ENCODE results near the gene SEM1. TPM values are rescaled to one million over a fixed set of nuclear protein-coding genes. Genes with fewer than 3 reads are reported as not detected.
"Not testable (repeated sequence)": the region's sequence is repeated elsewhere in the genome, so short reads cannot be mapped to it uniquely, and the experiment has no call there.

Gene SEM1
- total RNA-seq (2014; rRNA removed) (263 and 292 TPM in 2 replicates), Bru-seq, nascent RNA (percentile 61 among the genes with signal in this experiment), BruChase-seq, experiment 1, labeled RNA remaining after a 6-hour chase (percentile 62 among the genes with signal in this experiment), BruChase-seq, experiment 2, labeled RNA remaining after a 2-hour chase (percentile 73 among the genes with signal in this experiment)
- long read RNA-seq, transcript SEM1-201 (3 exons, 1,314 nt), result major isoform, 184 of 231 reads
- long read RNA-seq, transcript SEM1-209 (2 exons, 2,773 nt), result minor isoform, 20 of 231 reads
- long read RNA-seq, partial matches to known transcripts, result 0 of 231 reads
- long read RNA-seq, other reads (novel, unspliced or antisense), result 22 of 231 reads

GRCh38 chr7:96709381-96710228 lies at the start of gene SEM1:
TSS of gene SEM1 (minus strand) at chr7:96709846. CDS start at chr7:96709763, 83 bp downstream.
- no peaks in the 10 kb centered on the region for H3K27me3 ChIP-seq (ENCODE audit: low read length)
- BruUV-seq (replicated peaks), result TSS peak; percentile 68
- no peaks in the 10 kb centered on the region for H3K9me2 ChIP-seq (replicated peaks; ENCODE audit: low read length)
- DNase-seq (peak; percentile 81), ATAC-seq (peak; percentile 96)
- 0 out of 2 replicates have a peak, but pooled peaks cover 9% of the 10 kb centered on the region for H3K36me3 ChIP-seq (ENCODE audit: low read depth, low read length)
- H2AFZ ChIP-seq (ENCODE audit: low read length), result peak within 1 kb of the TSS; percentile 98
- H3K27ac ChIP-seq (ENCODE audit: low read length), result peak within 1 kb of the TSS; percentile 74
- no peaks in the 10 kb centered on the region for H3K9me3 ChIP-seq (ENCODE audit: low read length)
- intact Hi-C loops (cut with micrococcal nuclease), result loop anchor here (5.0 to 10.0 kb wide), 5 partner anchors 112 to 635 kb away; partner anchors contain the start of gene SLC25A13
- H3K4me1 ChIP-seq (ENCODE audit: insufficient read depth, low read length), result peaks cover 17% of the 10 kb centered on the region
- peak within 1 kb of the TSS; percentile 93 for H3K4me2 ChIP-seq (ENCODE audit: low read length)
- H3K4me3 ChIP-seq (ENCODE audit: low read length), result peak within 1 kb of the TSS; percentile 92
- peaks cover 51% of the 10 kb centered on the region for H3K79me2 ChIP-seq (ENCODE audit: low read length)
- no peak for TF ChIP-seq EZH2phosphoT487 (IDR thresholded peaks at IDR 0.05; ENCODE audit: borderline replicate concordance, low read length)
- TF ChIP-seq CTCF (conservative IDR thresholded peaks at IDR 0.05; ENCODE audit: low read depth, low read length), result no peak
- no peak for TF ChIP-seq EZH2 (IDR thresholded peaks at IDR 0.05; ENCODE audit: low read length, unreplicated experiment)
- POLR2A ChIA-PET (ENCODE audit: unreplicated experiment), result interaction anchor here (0.6 kb wide), 1 partner anchor 55 kb away, joined by 3 read pairs; no protein-coding TSS in a partner anchor
- H3F3A ChIP-seq (ENCODE audit: low read length, unreplicated experiment), result no peaks in the 10 kb centered on the region
- H3K9ac ChIP-seq (ENCODE audit: low read length), result peak within 1 kb of the TSS; percentile 95
- CTCF ChIA-PET, result no interaction called here
- peaks cover 21% of the 10 kb centered on the region for H4K20me1 ChIP-seq (ENCODE audit: low read length)

- H3K9me3 ChIP-seq (ENCODE audit: low read length); H3K4me2 ChIP-seq (ENCODE audit: low read length); H3K36me3 ChIP-seq (ENCODE audit: low read depth, low read length); CTCF ChIA-PET; H4K20me1 ChIP-seq (ENCODE audit: low read length); H3K79me2 ChIP-seq (ENCODE audit: low read length); H3K4me1 ChIP-seq (ENCODE audit: insufficient read depth, low read length); H3K9ac ChIP-seq (ENCODE audit: low read length); ATAC-seq; DNase-seq; POLR2A ChIA-PET (ENCODE audit: unreplicated experiment); H3K27me3 ChIP-seq (ENCODE audit: low read length); BruUV-seq (replicated peaks); H3F3A ChIP-seq (ENCODE audit: low read length, unreplicated experiment); H3K9me2 ChIP-seq (replicated peaks; ENCODE audit: low read length); H2AFZ ChIP-seq (ENCODE audit: low read length); H3K4me3 ChIP-seq (ENCODE audit: low read length); H3K27ac ChIP-seq (ENCODE audit: low read length); intact Hi-C loops (cut with micrococcal nuclease): not testable (repeated sequence)
These were observed 48.2 kb upstream of the SEM1 start for GRCh38 chr7:96757880-96758279.

GRCh38 chr7:96747418-96747940 lies 37.8 kb upstream of the SEM1 start:
- Histone ChIP-seq H3K27ac (ENCODE audit: low read length) (no peak overlapping the region), H2AFZ (ENCODE audit: low read length) (no peak overlapping the region), H3K79me2 (ENCODE audit: low read length) (no peaks in the 10 kb centered on the region), H3K4me3 (ENCODE audit: low read length) (no peak overlapping the region), H3K9me3 (ENCODE audit: low read length) (no peaks in the 10 kb centered on the region), H3F3A (ENCODE audit: low read length, unreplicated experiment) (no peaks in the 10 kb centered on the region), H3K27me3 (ENCODE audit: low read length) (no peaks in the 10 kb centered on the region), H3K36me3 (ENCODE audit: low read depth, low read length) (no peaks in the 10 kb centered on the region), H3K9me2 (replicated peaks; ENCODE audit: low read length) (no peaks in the 10 kb centered on the region), H3K4me1 (ENCODE audit: insufficient read depth, low read length) (no peaks in the 10 kb centered on the region), H3K9ac (ENCODE audit: low read length) (no peak overlapping the region), H4K20me1 (ENCODE audit: low read length) (no peaks in the 10 kb centered on the region), H3K4me2 (ENCODE audit: low read length) (no peak overlapping the region)
- DNase-seq (no peak), ATAC-seq (no peak)
- POLR2A ChIA-PET (ENCODE audit: unreplicated experiment), result no interaction called here
- TF ChIP-seq EZH2phosphoT487 (IDR thresholded peaks at IDR 0.05; ENCODE audit: borderline replicate concordance, low read length), result no peak
- TF ChIP-seq CTCF (conservative IDR thresholded peaks at IDR 0.05; ENCODE audit: low read depth, low read length), result no peak
- no peak for TF ChIP-seq EZH2 (IDR thresholded peaks at IDR 0.05; ENCODE audit: low read length, unreplicated experiment)
- CTCF ChIA-PET, result no interaction called here
- intact Hi-C loops (cut with micrococcal nuclease), result no loop called here
- no TSS peak for BruUV-seq (replicated peaks)

Data from PC-3 (cell line).